ENCODE measurements around the gene RPS19BP1. TPM values are rescaled to one million over a fixed set of nuclear protein-coding genes. Genes with fewer than 3 reads are reported as not detected.

RPS19BP1 gene
- total and polyA plus RNA-seq, 2 of the 8 experiments (the other 6 are each of a cell fraction or from before 2014, with no cell fraction given), result 77.9 to 97.9 TPM

DNA sequence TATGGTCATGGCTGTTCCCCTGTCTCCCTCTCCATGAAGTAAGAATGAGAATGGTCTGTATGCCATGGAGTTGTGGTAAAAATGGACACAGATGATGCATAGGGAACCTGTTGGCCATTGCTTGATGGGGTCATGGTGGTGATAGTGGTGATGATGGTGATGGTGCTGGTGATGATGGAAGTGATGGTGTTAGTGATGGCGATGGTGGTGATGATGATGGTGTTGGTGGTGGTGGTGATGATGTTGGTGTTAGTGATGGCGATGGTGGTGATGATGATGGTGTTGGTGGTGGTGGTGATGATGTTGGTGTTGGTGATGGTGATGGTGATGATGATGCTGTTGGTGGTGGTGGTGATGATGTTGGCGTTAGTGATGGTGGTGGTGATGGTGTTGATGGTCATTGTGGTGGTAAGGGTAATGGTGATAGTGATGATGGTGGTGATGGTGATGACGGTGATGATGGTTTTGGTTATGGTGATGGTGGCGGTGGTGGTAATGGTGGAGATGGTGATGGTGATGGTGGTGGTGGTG lies 32.9 kb upstream of the RPS19BP1 start (continued):
- TF ChIP-seq EP300 (IDR thresholded peaks at IDR 0.05; ENCODE audit: borderline replicate concordance in 1 of 2, low read depth in 2 of 2, low read length in 2 of 2), result no peak
- TF ChIP-seq SP4 (IDR thresholded peaks at IDR 0.05; ENCODE audit: low read length), result no peak
- TF ChIP-seq ZNF274 (IDR thresholded peaks at IDR 0.05; ENCODE audit: borderline replicate concordance, extremely low read depth, low read length), result no peak
- no peak for TF ChIP-seq NANOG (IDR thresholded peaks at IDR 0.05; ENCODE audit: insufficient read depth, low read depth, low read length, poor library complexity, severe bottlenecking)
- TF ChIP-seq EGR1 (IDR thresholded peaks at IDR 0.05; ENCODE audit: borderline replicate concordance, low read depth, low read length), result no peak
- TF ChIP-seq, protein P1, sequence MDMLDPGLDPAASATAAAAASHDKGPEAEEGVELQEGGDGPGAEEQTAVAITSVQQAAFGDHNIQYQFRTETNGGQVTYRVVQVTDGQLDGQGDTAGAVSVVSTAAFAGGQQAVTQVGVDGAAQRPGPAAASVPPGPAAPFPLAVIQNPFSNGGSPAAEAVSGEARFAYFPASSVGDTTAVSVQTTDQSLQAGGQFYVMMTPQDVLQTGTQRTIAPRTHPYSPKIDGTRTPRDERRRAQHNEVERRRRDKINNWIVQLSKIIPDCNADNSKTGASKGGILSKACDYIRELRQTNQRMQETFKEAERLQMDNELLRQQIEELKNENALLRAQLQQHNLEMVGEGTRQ (IDR thresholded peaks at IDR 0.05; ENCODE audit: low read length), result no peak
- TF ChIP-seq KDM1A (IDR thresholded peaks at IDR 0.05; ENCODE audit: borderline replicate concordance, low read length), result no peak
- no peak for TF ChIP-seq HDAC2 (IDR thresholded peaks at IDR 0.05; ENCODE audit: borderline replicate concordance in 1 of 2, low read depth in 2 of 2, low read length in 2 of 2)
- TF ChIP-seq SP2 (IDR thresholded peaks at IDR 0.05; ENCODE audit: low read length), result no peak
- no peak for TF ChIP-seq MAFK (IDR thresholded peaks at IDR 0.05; ENCODE audit: low read depth, low read length)
